Stomach (tissue), 4 donors: ENCODE data around the gene MLANA.

ENCODE experiments used
- POLR2A ChIP-seq, 4 donors: fragments of 450-650 bp; IDR thresholded peaks; one replicate each; pipeline ENCODE4 v1.6.1; 2016; ENCODE audit warnings: antibody characterized with exemption in 4 of 4, control low read depth in 2 of 4, mild to moderate bottlenecking in 1 of 4, moderate library complexity in 1 of 4
- POLR2AphosphoS5 ChIP-seq, 3 donors: sonication (generic); formaldehyde crosslinking; IDR thresholded peaks; one replicate each; pipeline ENCODE4 v1.6.1; 2016; ENCODE audit warnings: antibody characterized with exemption in 3 of 3
- TF ChIP-seq, protein P1 (sequence below), 7 experiments: fragments of 450-650 bp in 4 of 7; fragments of 200-600 bp in 3 of 7; sonication (generic) in 3 of 7; IDR thresholded peaks; one replicate each; pipeline ENCODE4 v1.5.1; 2016 to 2019; ENCODE audit warnings: antibody characterized with exemption in 7 of 7, control low read depth in 2 of 7, mild to moderate bottlenecking in 1 of 7

DNA sequence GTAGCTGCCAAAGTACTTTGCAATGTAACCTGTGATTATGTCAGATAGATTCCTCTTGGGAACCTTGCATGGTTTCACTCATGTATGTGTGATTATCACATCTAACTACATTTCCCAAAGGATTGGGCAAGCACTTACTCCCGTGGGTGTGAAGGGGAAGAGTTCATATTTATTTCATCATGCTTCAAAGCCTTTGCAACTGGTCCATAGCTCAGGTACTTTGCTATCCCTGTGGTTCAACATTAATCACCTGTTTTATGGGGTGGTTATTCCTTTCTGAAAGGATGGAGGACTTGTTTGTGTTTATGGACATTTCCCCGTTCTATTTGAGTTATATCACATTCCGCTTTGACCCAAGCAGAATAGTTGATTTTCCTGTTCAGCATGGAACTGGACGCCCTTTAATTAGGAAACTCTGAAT is 44.2 kb upstream of the MLANA start:
- TF ChIP-seq, protein P1, sequence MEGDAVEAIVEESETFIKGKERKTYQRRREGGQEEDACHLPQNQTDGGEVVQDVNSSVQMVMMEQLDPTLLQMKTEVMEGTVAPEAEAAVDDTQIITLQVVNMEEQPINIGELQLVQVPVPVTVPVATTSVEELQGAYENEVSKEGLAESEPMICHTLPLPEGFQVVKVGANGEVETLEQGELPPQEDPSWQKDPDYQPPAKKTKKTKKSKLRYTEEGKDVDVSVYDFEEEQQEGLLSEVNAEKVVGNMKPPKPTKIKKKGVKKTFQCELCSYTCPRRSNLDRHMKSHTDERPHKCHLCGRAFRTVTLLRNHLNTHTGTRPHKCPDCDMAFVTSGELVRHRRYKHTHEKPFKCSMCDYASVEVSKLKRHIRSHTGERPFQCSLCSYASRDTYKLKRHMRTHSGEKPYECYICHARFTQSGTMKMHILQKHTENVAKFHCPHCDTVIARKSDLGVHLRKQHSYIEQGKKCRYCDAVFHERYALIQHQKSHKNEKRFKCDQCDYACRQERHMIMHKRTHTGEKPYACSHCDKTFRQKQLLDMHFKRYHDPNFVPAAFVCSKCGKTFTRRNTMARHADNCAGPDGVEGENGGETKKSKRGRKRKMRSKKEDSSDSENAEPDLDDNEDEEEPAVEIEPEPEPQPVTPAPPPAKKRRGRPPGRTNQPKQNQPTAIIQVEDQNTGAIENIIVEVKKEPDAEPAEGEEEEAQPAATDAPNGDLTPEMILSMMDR (IDR thresholded peaks at IDR 0.05) = no peak
- TF ChIP-seq POLR2A (IDR thresholded peaks at IDR 0.05) = no peak
- no peak for TF ChIP-seq POLR2AphosphoS5 (IDR thresholded peaks at IDR 0.05)
